Measurements from ENCODE around the gene RFX3.
"Not testable (repeated sequence)": the region's sequence is repeated elsewhere in the genome, so short reads cannot be mapped to it uniquely, and the experiment has no call there.

The RFX3 gene

GRCh38 chr9:3337515-3338225 is 188.1 kb downstream of the RFX3 start:
- DNase-seq, result peak; percentile 78

GRCh38 chr9:3336951-3337350 is 188.8 kb downstream of the RFX3 start:
- no peak for DNase-seq

- no peak for DNase-seq
Observed at GRCh38 chr9:3332802-3333201, 193.0 kb downstream of the RFX3 start.

GRCh38 chr9:3331801-3332200 is 194.0 kb downstream of the RFX3 start:
- DNase-seq, result no peak

- no peak for DNase-seq
Observed at GRCh38 chr9:3330792-3331420, 194.9 kb downstream of the RFX3 start.

- no peak for DNase-seq
Observed at GRCh38 chr9:3329361-3329760, 196.4 kb downstream of the RFX3 start.

- DNase-seq, result peak; percentile 53
Observed at GRCh38 chr9:3323714-3324113, 202.1 kb downstream of the RFX3 start.

- DNase-seq, result no peak
Observed at GRCh38 chr9:3321186-3321585, 204.6 kb downstream of the RFX3 start.

GRCh38 chr9:3312595-3312994 is 213.2 kb downstream of the RFX3 start:
- not testable (repeated sequence) for DNase-seq

- no peak for DNase-seq
Observed at GRCh38 chr9:3308609-3309008, 217.2 kb downstream of the RFX3 start.

GRCh38 chr9:3304388-3304787 is 221.4 kb downstream of the RFX3 start:
- not testable (repeated sequence) for DNase-seq

GRCh38 chr9:3299872-3300271 is 225.9 kb downstream of the RFX3 start:
- DNase-seq, result no peak

GRCh38 chr9:3296536-3296935 is 229.3 kb downstream of the RFX3 start:
- no peak for DNase-seq

GRCh38 chr9:3292311-3292710 is 233.5 kb downstream of the RFX3 start:
- DNase-seq, result no peak

- no peak for DNase-seq
Observed at GRCh38 chr9:3290231-3290840, 235.5 kb downstream of the RFX3 start.

GRCh38 chr9:3288686-3289085 is 237.1 kb downstream of the RFX3 start:
- no peak for DNase-seq

GRCh38 chr9:3285365-3286161 is 240.2 kb downstream of the RFX3 start:
- no peak for DNase-seq

- no peak for DNase-seq
Observed at GRCh38 chr9:3282365-3282764, 243.4 kb downstream of the RFX3 start.

- DNase-seq, result no peak
Observed at GRCh38 chr9:3281399-3281798, 244.4 kb downstream of the RFX3 start.

GRCh38 chr9:3277200-3277599 is 248.6 kb downstream of the RFX3 start:
- no peak for DNase-seq

GRCh38 chr9:3271581-3271980 is 254.2 kb downstream of the RFX3 start:
- DNase-seq, result no peak

GRCh38 chr9:3271157-3271556 is 254.6 kb downstream of the RFX3 start:
- no peak for DNase-seq

GRCh38 chr9:3268223-3268622 is 257.6 kb downstream of the RFX3 start:
- no peak for DNase-seq

- no peak for DNase-seq
Observed at GRCh38 chr9:3263698-3264097, 262.1 kb downstream of the RFX3 start.
